Esophagus squamous epithelium (tissue), 4 donors: ENCODE data around the gene SLC25A44.

Source experiments
- CTCF ChIP-seq, 6 experiments: fragments of 450-650 bp in 4 of 6; fragments of 200-600 bp in 2 of 6; sonication (generic) in 2 of 6; IDR thresholded peaks; one replicate each; pipeline ENCODE4 v1.5.1; 2016 to 2019; ENCODE audit warnings: antibody characterized with exemption in 6 of 6, mild to moderate bottlenecking in 4 of 6, moderate library complexity in 4 of 6
- POLR2A ChIP-seq, 4 donors: fragments of 450-650 bp; IDR thresholded peaks; one replicate each; pipeline ENCODE4 v1.6.1; 2017; ENCODE audit warnings: antibody characterized with exemption in 4 of 4, mild to moderate bottlenecking in 4 of 4, moderate library complexity in 3 of 4

DNA sequence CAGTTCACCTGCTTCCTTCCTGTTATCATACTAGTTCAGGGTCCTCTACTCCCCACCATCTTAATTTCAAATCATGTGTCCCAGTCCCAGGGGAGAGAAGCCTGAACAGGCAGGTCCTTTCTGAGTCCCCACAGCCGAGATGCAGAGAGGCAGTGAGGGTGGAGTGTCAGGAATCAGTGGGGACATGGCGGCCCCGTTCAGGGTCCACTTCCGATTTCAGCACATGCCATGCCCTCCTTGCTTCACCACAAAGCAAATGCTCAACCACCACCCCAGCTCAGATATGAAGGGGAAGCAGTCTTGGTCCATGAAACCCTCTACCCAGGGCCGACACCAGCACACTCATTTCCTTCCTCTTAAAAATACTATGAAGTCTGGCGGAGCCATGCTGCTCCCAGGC, 45.7 kb upstream of the SLC25A44 start:
- TF ChIP-seq CTCF (IDR thresholded peaks at IDR 0.05) = no peak
- TF ChIP-seq POLR2A (IDR thresholded peaks at IDR 0.05) = no peak
